GM12801 (cell line): ENCODE data around the gene RPUSD4.

Source experiments
- TF ChIP-seq, protein P1 (sequence below): IDR thresholded peaks from one replicate; pipeline ENCODE4 v1.5.1; 2011; ENCODE audit warnings: control low read depth; ENCODE audit not compliant: insufficient read length; ENCODE audit errors: extremely low read depth

The RPUSD4 gene

DNA sequence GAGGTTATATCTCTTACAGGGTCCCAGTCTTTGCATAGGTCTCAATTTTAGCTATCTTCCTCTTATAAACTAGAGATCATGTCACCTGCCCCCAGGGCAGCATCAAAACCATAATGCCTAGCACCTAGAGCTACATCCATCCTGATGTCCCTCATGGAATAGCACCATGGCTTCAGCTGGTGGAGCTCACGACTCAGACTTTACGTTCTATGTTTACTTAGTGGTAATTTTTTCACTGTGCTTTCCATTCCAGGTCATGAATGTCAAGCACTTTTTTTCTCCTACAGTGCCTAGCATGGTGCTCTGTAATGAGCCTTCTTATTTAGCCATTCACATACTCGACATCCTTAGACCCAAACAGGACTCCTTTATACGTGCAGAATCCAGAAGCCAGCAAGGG lies 58.4 kb downstream of the RPUSD4 start:
- TF ChIP-seq, protein P1, sequence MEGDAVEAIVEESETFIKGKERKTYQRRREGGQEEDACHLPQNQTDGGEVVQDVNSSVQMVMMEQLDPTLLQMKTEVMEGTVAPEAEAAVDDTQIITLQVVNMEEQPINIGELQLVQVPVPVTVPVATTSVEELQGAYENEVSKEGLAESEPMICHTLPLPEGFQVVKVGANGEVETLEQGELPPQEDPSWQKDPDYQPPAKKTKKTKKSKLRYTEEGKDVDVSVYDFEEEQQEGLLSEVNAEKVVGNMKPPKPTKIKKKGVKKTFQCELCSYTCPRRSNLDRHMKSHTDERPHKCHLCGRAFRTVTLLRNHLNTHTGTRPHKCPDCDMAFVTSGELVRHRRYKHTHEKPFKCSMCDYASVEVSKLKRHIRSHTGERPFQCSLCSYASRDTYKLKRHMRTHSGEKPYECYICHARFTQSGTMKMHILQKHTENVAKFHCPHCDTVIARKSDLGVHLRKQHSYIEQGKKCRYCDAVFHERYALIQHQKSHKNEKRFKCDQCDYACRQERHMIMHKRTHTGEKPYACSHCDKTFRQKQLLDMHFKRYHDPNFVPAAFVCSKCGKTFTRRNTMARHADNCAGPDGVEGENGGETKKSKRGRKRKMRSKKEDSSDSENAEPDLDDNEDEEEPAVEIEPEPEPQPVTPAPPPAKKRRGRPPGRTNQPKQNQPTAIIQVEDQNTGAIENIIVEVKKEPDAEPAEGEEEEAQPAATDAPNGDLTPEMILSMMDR = no peak

DNA sequence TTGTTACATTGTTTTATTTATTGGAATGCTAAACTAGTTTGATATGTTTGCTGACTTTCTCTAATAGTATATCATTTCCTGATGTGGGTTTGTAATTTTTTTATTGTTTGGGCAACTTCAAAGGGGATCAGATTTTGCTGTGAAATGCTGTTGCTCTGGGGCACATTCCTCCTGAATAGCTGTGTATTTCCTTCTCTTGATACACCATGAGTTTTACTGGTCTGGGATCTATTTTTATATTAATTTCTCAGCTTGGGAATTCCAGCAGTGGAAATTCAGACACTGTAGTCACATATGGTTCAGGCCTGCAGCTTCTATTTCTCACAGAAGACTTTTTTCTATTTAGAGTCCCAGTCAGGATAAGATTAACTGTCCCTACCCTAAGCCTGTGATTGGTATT lies 58.9 kb downstream of the RPUSD4 start:
- TF ChIP-seq, protein P1 = no peak

DNA sequence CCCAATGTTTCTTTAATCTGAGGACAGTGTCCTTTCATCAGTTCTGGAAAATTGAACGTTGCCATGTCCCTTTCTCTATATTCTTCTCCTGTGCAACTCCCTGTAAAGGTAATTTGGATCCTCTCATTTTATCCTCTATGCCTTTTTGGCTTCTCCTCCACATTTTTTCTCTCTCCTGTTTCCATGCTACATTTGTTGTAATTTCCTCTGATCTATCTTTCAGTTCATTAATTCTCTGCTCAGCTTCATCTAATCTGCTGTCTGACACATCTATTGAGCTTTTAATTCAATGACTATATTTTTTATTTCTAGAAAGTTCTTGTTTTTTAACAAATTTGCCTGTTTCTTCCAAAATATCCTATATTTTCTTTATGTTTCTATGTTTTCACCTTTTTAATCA lies 59.3 kb downstream of the RPUSD4 start:
- TF ChIP-seq, protein P1 = no peak
